HG03196 (cell line): ENCODE measurements around the gene BLACAT1.
"Not testable (repeated sequence)": the region's sequence is repeated elsewhere in the genome, so short reads cannot be mapped to it uniquely, and the experiment has no call there.

Source experiments
- ATAC-seq: cut with Tn5 transposase; IDR thresholded peaks from one replicate; pipeline ENCODE4 v1.9.1; 2021; ENCODE audit not compliant: unreplicated experiment

Gene BLACAT1

GRCh38 chr1:205421798-205422197 is 34.0 kb downstream of the BLACAT1 start, which contains the start of gene LEMD1:
Gene LEMD1, minus strand, starts transcription at chr1:205422056. Its CDS starts 1,520 bp downstream, at chr1:205420536.
- ATAC-seq = no peak

DNA sequence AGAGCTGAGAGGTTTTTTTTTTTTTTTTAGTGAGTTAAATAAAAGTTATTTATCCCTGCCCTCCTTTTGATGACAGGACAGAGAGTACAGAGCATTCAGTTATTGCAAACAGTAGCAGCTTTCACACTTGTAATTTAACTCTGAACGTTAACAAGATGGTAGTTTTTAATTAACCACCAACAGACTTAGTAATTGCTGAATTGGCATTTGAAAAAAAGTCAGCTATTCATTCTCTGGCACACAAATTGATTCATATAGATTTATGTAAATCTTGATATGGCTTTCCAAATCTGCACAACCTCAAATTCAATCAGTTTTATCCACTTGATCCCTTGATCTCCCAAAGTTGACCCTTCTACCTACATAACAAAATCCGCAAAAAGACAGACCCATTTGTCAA is 34.9 kb downstream of the BLACAT1 start:
- ATAC-seq = no peak

GRCh38 chr1:205417870-205418635 is 37.8 kb downstream of the BLACAT1 start:
- no peak for ATAC-seq

- ATAC-seq = no peak
Measured at GRCh38 chr1:205416322-205416721, 39.5 kb downstream of the BLACAT1 start.

- no peak for ATAC-seq
Measured at GRCh38 chr1:205410581-205411298, 45.1 kb downstream of the BLACAT1 start.

DNA sequence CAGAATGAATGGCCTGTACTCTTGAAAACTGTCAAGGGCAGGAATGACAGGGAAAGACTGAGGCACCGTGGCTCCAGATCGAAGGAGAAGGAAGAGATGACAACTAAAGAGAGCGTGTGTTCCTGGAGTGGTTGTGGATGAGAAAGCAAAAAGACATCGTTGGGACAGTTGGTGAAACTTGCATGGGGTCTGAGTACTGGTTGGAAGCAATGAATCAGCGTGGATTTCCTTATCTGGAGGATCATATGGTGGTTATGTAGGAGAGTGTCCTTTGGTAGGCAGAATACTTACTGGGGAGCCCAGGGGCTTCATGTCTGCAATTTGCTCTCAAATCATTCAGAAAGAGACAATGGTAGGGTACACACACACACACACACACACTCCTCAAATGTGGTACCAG is 47.9 kb downstream of the BLACAT1 start:
- ATAC-seq = no peak

DNA sequence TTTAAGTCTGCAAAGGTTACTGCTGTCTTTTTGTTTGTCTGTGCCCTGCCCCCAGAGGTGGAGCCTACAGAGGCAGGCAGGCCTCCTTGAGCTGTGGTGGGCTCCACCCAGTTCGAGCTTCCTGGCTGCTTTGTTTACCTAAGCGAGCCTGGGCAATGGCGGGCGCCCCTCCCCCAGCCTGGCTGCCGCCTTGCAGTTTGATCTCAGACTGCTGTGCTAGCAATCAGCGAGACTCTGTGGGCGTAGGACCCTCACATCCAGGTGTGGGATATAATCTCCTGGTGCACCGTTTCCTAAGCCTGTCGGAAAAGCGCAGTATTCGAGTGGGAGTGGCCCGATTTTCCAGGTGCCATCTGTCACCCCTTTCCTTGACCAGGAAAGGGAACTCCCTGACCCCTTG is 49.6 kb downstream of the BLACAT1 start:
- ATAC-seq = not testable (repeated sequence)
